Chondrocyte (in vitro differentiated cells): ENCODE data around the gene SLC6A13. TPM values are rescaled to one million over a fixed set of nuclear protein-coding genes. Genes with fewer than 3 reads are reported as not detected.

ENCODE experiments used
- DNase-seq: peaks from one replicate; pipeline ENCODE4 v3.0.0; 2021; ENCODE audit warnings: mixed read lengths, low spot score
- H3K27ac Mint-ChIP-seq: one replicate; pipeline ENCODE4 v1.8.0; 2021; ENCODE audit warnings: mild to moderate bottlenecking, moderate library complexity, mixed read lengths; ENCODE audit not compliant: unreplicated experiment
- H3K27me3 Mint-ChIP-seq: 2 replicates; pipeline ENCODE4 v1.8.0; 2021; ENCODE audit warnings: low read depth, mixed read lengths
- H3K36me3 Mint-ChIP-seq: 2 replicates; pipeline ENCODE4 v1.8.0; 2021; ENCODE audit warnings: low read depth, mixed read lengths
- H3K4me1 Mint-ChIP-seq: 2 replicates; pipeline ENCODE4 v1.8.0; 2021; ENCODE audit warnings: low read depth, mild to moderate bottlenecking, mixed read lengths
- H3K4me3 Mint-ChIP-seq: one replicate; pipeline ENCODE4 v1.8.0; 2021; ENCODE audit warnings: mild to moderate bottlenecking, moderate library complexity, mixed read lengths; ENCODE audit not compliant: unreplicated experiment
- H3K9me3 Mint-ChIP-seq: 2 replicates; pipeline ENCODE4 v1.8.0; 2021; ENCODE audit warnings: low read depth, mixed read lengths
- total RNA-seq: library from RNA; stranded (reverse); gene quantifications from 3 replicates; pipeline ENCODE4 v1.2.1, GENCODE V29; 2021
- TF ChIP-seq, protein P1 (sequence below): fragments of 200-600 bp; sonication (generic); IDR thresholded peaks from 2 replicates; pipeline ENCODE4 v1.5.0; 2021; ENCODE audit warnings: antibody characterized with exemption, mild to moderate bottlenecking, moderate library complexity

The SLC6A13 gene
- total RNA-seq, 1 donor from 2014 or later: 0.37 TPM

DNA sequence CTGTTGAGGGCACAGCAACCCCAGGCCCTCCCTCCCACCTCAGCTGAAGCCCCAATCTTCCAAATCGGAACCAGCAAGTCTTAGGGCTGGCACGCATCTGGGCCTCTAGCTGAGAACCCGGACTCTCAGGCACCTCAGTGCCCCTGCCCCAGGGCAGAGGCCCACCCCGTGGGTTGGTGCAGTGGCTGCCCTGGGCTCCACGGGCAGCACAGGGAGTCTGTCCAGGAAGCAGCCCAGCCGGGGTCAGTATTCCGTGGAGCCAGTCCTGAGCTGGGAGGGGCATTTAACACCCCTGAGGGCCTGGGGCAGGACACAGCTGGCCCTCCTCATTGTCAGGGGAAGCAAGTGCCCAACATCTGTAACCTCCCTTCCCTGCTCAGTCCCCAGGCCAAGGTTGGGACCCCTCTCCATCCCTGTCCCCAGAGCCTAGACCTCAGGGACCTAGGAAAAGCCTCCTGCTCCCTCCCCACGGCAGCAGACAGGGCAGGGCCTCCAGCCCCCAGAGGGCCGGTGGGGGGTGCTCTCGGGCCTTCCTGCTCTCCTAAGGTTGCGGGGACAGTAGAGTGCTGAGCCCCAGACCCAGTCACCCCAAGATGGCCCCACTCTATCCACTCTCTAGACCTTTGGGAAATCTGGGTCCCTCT, 85.2 kb downstream of the SLC6A13 start:
- Mint-ChIP-seq H3K27ac (no peak overlapping the region), H3K9me3 (no peaks in the 10 kb centered on the region), H3K27me3 (no peaks in the 10 kb centered on the region), H3K36me3 (no peaks in the 10 kb centered on the region), H3K4me3 (no peak overlapping the region), H3K4me1 (peaks cover 64% of the 10 kb centered on the region)
- no peak for DNase-seq
- TF ChIP-seq, protein P1, sequence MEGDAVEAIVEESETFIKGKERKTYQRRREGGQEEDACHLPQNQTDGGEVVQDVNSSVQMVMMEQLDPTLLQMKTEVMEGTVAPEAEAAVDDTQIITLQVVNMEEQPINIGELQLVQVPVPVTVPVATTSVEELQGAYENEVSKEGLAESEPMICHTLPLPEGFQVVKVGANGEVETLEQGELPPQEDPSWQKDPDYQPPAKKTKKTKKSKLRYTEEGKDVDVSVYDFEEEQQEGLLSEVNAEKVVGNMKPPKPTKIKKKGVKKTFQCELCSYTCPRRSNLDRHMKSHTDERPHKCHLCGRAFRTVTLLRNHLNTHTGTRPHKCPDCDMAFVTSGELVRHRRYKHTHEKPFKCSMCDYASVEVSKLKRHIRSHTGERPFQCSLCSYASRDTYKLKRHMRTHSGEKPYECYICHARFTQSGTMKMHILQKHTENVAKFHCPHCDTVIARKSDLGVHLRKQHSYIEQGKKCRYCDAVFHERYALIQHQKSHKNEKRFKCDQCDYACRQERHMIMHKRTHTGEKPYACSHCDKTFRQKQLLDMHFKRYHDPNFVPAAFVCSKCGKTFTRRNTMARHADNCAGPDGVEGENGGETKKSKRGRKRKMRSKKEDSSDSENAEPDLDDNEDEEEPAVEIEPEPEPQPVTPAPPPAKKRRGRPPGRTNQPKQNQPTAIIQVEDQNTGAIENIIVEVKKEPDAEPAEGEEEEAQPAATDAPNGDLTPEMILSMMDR: no peak

DNA sequence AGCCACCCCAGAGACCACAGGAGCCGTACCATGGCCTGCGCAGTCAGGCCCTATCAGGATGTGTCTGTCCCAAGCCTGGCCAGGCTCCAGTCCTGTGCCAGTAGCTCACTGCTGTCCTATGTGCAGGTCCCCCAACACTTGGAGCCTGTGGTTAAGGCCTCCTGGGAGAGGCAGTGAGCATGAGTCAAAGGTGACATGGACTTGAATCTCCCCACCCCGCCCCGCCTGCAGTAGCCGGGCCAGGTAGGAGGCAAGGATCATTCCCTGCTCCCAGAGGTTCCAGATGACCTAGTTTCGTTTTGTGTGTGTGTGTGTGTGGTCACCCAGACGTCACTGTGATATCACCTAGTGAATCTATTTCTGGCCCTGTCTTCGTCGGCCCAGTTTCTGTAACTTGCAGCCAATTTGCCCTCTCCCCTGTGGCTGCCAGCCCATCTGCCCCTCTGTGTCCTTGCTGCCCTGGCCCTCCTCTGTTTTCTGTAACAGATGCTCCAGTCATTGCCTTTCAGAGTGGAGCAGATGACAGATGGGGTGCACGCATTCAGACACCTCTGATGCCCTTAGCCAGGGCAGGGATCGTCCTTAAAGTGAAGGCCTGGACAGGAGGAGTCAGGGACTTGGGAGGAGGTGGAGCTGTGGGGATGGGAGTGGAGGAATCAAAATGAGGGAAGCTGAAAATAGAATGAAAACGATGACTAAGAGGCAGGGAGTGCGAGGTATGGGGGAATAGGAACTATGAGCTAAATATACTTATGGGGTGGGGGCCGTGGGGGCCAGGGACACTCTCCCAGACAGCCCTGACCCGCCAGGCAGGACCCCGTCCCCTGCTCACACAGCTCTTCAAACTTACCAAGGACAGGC, 86.1 kb downstream of the SLC6A13 start:
- DNase-seq: no peak
- no peaks in the 10 kb centered on the region for H3K27me3 Mint-ChIP-seq
- H3K4me1 Mint-ChIP-seq: peaks cover 62% of the 10 kb centered on the region
- no peaks in the 10 kb centered on the region for H3K9me3 Mint-ChIP-seq
- TF ChIP-seq, protein P1: no peak
- H3K27ac Mint-ChIP-seq: peak overlapping the region; percentile 95
- H3K36me3 Mint-ChIP-seq: no peaks in the 10 kb centered on the region
- no peak overlapping the region for H3K4me3 Mint-ChIP-seq

DNA sequence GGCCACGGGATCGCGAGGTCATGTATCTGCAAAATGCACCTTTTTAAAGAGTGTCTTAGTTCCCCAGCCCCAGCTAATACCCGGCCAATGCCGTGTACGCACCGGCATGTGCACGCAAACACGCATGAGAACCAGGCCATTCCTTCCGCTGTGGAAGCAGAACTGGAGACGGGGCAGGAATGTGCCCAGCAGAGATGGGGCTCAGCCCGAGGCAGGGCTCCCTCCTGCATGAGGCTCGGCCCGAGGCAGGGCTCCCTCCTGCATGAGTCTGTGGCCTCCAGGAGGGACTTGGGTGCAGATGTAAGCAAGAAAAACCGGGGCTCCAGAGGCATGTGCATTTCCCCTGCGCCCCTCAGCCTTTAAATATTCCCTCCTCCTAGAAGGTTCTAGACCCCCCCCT, 86.9 kb downstream of the SLC6A13 start:
- H3K36me3 Mint-ChIP-seq: no peaks in the 10 kb centered on the region
- no peak for DNase-seq
- no peaks in the 10 kb centered on the region for H3K27me3 Mint-ChIP-seq
- H3K27ac Mint-ChIP-seq: peak overlapping the region; percentile 22
- no peak overlapping the region for H3K4me3 Mint-ChIP-seq
- H3K4me1 Mint-ChIP-seq: peaks cover 58% of the 10 kb centered on the region
- TF ChIP-seq, protein P1: no peak
- H3K9me3 Mint-ChIP-seq: no peaks in the 10 kb centered on the region

DNA sequence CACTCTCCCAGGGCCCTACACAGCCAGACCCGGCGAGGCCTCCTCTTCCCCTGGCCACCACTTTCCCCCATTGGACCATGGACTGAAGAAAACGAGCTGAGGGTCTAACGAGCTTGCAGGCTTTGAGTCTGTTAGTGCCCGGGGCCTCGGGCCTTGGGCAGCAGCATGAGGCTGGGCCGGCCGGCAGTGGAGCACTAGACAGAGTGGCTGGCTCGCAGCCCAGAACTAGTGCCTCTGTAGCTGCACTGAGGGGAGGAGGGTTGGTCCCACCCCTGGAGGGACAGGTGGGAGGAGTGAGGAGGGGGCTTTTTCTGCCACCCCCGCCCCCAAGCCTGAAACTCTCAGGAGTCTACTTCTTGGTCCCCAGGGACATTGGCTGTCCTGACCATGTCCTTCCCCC, 87.4 kb downstream of the SLC6A13 start:
- H3K9me3 Mint-ChIP-seq: no peaks in the 10 kb centered on the region
- peaks cover 54% of the 10 kb centered on the region for H3K4me1 Mint-ChIP-seq
- no peak overlapping the region for H3K4me3 Mint-ChIP-seq
- H3K27me3 Mint-ChIP-seq: no peaks in the 10 kb centered on the region
- DNase-seq: no peak
- TF ChIP-seq, protein P1: no peak
- H3K27ac Mint-ChIP-seq: peak overlapping the region; percentile 43
- H3K36me3 Mint-ChIP-seq: no peaks in the 10 kb centered on the region

DNA sequence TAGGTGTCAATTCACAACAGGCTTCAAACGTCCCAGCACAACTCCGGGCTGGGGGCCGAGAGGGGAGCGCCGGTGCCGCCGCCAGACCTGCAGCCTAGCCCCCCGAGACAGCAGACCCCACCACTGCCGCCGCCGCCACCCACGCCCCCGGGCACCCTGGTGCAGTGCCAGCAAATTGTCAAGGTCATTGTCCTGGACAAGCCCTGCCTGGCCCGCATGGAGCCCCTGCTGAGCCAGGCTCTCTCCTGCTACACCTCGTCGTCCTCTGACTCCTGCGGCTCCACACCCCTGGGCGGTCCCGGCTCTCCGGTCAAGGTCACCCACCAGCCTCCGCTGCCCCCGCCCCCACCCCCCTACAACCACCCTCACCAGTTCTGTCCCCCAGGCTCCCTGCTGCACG, 88.0 kb downstream of the SLC6A13 start:
- Mint-ChIP-seq H3K4me3 (no peak overlapping the region), H3K27me3 (no peaks in the 10 kb centered on the region), H3K9me3 (no peaks in the 10 kb centered on the region), H3K36me3 (no peaks in the 10 kb centered on the region), H3K4me1 (peaks cover 54% of the 10 kb centered on the region), H3K27ac (no peak overlapping the region)
- TF ChIP-seq, protein P1: no peak
- no peak for DNase-seq
